Muscle of leg (tissue), 11 donors: Measurements from ENCODE around the gene COL25A1. TPM values are rescaled to one million over a fixed set of nuclear protein-coding genes. Genes with fewer than 3 reads are reported as not detected.

ENCODE experiments used
- DNase-seq: peaks from one replicate; pipeline ENCODE4 v3.0.0; 2013
- H3K27ac ChIP-seq: one replicate; pipeline ENCODE4 v1.5.1; 2013; ENCODE audit warnings: mild to moderate bottlenecking, low read length, control low read depth
- H3K27me3 ChIP-seq: one replicate; pipeline ENCODE4 v1.6.1; 2013; ENCODE audit warnings: low read length; ENCODE audit not compliant: control insufficient read depth, insufficient read depth
- H3K36me3 ChIP-seq: one replicate; pipeline ENCODE4 v1.6.1; 2013; ENCODE audit warnings: low read length; ENCODE audit not compliant: control insufficient read depth, insufficient read depth
- H3K4me1 ChIP-seq: one replicate; pipeline ENCODE4 v1.6.1; 2013; ENCODE audit warnings: low read length; ENCODE audit not compliant: control insufficient read depth, insufficient read depth
- H3K4me3 ChIP-seq: one replicate; pipeline ENCODE4 v1.5.1; 2013; ENCODE audit warnings: low read length, control low read depth
- H3K9me3 ChIP-seq: replicated peaks from 2 replicates; pipeline ENCODE4 v1.6.1; 2013; ENCODE audit warnings: low read depth, low read length; ENCODE audit not compliant: control insufficient read depth
- WGBS: methylation state at CpG from one replicate; pipeline ENCODE4 v1.1.5; 2013; ENCODE audit warnings: missing lambda C conversion rate; ENCODE audit not compliant: insufficient coverage; 5-methylcytosine and 5-hydroxymethylcytosine counted together
- polyA plus RNA-seq, 8 donors: library from polyadenylated mRNA; unstranded; fragments of 120-200 nt; gene quantifications; one replicate each; pipeline versions ENCODE4 v1.2.1 to v1.2.3, GENCODE V29; 2013; ENCODE audit warnings: inconsistent platforms in 1 of 8, low replicate concordance in 1 of 8; ENCODE audit not compliant: insufficient read length in 8 of 8, insufficient read depth in 1 of 8
- total RNA-seq: library from RNA; stranded (reverse); fragments of 120-200 nt; gene quantifications from one replicate; pipeline ENCODE4 v1.2.4, GENCODE V29; 2013

The COL25A1 gene
- total and polyA plus RNA-seq, 9 donors = 4.5 to 9.7 (median 5.6) TPM

DNA sequence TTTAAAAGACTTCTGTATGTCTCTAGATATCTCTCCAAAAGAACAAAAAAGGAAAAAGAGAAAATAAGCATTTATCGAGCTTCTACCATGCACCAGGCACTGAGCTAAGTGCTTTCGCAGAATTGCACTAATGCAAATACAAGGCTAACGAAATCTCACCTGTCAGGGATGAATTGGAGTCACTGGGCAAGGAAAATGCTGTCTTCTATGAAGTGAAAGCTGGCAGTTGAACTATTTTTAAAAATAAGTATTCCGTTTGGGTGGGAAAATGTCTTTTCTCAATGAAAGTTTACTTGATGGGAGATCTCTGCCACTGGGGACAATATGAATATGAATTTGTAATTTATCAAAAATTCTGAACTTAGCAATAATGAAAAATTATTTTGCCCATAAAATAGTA lies 47.6 kb downstream of the COL25A1 start:
- Histone ChIP-seq H3K4me1 (no peaks in the 10 kb centered on the region), H3K27ac (no peak overlapping the region), H3K27me3 (no peaks in the 10 kb centered on the region), H3K36me3 (no peaks in the 10 kb centered on the region), H3K4me3 (no peak overlapping the region), H3K9me3 (no peaks in the 10 kb centered on the region)
- peak; percentile 34 for DNase-seq
- 84% methylated on average over 2 of the region's 4 CpGs for WGBS

DNA sequence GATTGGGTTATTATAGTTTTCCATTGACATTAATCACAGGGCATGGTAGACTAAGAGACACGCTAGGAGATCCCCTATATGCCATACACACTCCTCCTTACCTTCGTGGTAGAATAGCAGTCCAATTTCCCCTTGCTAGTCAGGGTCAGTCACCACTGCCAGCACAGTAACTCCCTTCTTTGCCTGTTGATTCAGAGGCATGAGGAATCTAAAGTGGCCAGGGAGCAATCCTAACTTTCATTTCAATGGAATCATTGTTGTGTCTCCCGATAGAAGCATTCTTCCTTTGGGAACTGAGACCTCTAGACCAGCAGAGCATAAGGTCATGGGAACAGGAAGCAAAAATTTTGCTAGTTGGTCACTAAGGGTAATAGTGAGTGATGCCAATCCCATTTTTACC lies 51.1 kb downstream of the COL25A1 start:
- H3K9me3 ChIP-seq = no peaks in the 10 kb centered on the region
- H3K36me3 ChIP-seq = no peaks in the 10 kb centered on the region
- WGBS = 86% methylated on average over 1 of the region's 3 CpGs
- DNase-seq = no peak
- H3K4me1 ChIP-seq = no peaks in the 10 kb centered on the region
- no peaks in the 10 kb centered on the region for H3K27me3 ChIP-seq
- H3K27ac ChIP-seq = no peak overlapping the region
- H3K4me3 ChIP-seq = no peak overlapping the region

DNA sequence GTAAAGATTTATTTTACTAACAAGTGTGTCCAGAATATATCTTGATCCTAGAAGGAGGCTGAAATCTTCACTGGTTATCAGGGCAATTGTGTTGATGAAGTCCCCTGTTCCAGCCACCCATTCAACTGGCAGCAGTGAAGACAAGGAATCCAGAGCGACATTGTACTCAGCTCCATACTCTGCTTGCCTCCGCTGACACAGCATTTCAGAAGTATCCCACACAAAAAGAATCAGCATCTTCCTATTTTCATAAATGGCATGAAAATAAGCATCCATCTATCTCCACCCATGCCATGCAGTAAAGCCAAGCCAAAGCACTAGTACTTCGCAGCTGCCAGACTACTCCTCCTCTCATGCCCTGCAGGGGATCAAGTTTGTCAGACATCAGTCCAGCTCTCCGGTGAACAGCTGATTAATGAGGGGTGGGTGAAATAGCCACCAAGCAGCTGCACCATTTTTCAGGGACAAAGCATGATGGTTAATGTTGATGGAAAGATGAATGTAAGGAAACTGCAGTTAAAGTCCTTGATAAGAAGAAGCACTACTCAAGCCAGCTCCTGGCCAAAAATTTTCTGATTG lies 54.0 kb downstream of the COL25A1 start:
- Histone ChIP-seq H3K36me3 (no peaks in the 10 kb centered on the region), H3K9me3 (no peaks in the 10 kb centered on the region), H3K4me3 (no peak overlapping the region), H3K4me1 (no peaks in the 10 kb centered on the region), H3K27me3 (no peaks in the 10 kb centered on the region), H3K27ac (no peak overlapping the region)
- WGBS = 100% methylated on average over 2 of the region's 4 CpGs
- peak; percentile 29 for DNase-seq

DNA sequence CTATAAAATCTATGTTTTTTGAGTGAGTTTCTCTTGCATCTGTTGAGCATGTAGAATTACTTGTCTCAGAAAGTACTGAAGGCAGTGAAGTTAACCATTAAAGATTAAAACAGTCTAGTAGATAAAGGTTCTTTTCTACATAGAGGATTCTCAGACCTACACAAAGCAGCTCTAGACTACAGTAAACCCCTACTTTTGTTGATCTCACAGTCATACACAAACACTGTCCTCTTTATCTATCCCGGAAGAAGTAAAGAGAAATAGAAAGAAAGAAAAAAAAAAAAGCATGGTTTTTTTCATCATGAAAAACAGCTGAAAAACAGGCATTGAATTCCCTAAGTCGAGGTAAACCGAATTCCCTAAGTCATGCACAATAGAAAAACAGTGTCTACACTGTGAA lies 58.6 kb downstream of the COL25A1 start:
- Histone ChIP-seq H3K9me3 (no peaks in the 10 kb centered on the region), H3K4me3 (no peak overlapping the region), H3K27ac (no peak overlapping the region), H3K36me3 (no peaks in the 10 kb centered on the region), H3K27me3 (no peaks in the 10 kb centered on the region), H3K4me1 (no peaks in the 10 kb centered on the region)
- DNase-seq = no peak
- no CpG with 5 or more reads among the region's 3 CpGs for WGBS

DNA sequence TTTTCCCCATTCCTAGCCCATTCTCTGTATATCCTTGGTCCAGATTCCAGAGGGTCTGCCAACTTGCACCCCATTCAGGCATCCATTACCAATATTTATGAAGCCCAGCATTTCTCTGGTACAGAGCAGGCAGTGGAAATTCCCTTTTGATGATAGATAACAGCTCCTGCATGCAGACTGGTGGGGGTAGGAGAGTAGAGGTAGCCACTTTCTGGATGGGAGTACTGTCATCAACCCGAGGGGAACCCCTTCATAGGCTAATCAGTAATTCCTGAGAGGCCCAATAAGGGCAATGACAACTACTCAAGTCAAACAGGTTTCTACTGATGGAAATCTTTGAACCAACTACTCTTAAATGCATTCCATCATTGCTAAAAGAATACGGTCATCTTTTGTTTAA lies 63.7 kb downstream of the COL25A1 start:
- H3K27ac ChIP-seq = no peak overlapping the region
- no peaks in the 10 kb centered on the region for H3K27me3 ChIP-seq
- no peak overlapping the region for H3K4me3 ChIP-seq
- DNase-seq = no peak
- no peaks in the 10 kb centered on the region for H3K9me3 ChIP-seq
- no peaks in the 10 kb centered on the region for H3K4me1 ChIP-seq
- no peaks in the 10 kb centered on the region for H3K36me3 ChIP-seq
- WGBS = 100% methylated on average over 1 of the region's 2 CpGs

DNA sequence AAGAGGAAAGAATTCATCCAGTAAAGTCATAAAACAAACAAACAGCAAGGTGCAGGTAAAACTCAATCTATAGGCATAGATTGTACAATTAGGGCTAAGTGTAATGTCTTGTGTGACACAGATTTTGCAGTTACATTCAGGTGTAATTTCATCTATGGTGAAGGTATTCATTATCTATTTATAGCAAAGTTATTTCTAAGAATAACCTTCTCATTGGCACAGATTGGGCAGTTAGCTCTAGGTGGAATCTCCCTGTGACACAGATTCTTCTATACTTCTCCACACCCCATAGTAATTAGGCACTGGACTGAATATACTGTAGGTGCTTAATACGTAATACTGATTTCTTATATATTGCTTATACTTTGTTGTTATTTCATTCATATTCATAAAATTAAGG lies 66.8 kb downstream of the COL25A1 start:
- H3K27ac ChIP-seq = no peak overlapping the region
- no CpG with 5 or more reads among the region's 1 CpG for WGBS
- no peaks in the 10 kb centered on the region for H3K36me3 ChIP-seq
- H3K4me3 ChIP-seq = no peak overlapping the region
- no peak for DNase-seq
- H3K27me3 ChIP-seq = no peaks in the 10 kb centered on the region
- no peaks in the 10 kb centered on the region for H3K9me3 ChIP-seq
- no peaks in the 10 kb centered on the region for H3K4me1 ChIP-seq

DNA sequence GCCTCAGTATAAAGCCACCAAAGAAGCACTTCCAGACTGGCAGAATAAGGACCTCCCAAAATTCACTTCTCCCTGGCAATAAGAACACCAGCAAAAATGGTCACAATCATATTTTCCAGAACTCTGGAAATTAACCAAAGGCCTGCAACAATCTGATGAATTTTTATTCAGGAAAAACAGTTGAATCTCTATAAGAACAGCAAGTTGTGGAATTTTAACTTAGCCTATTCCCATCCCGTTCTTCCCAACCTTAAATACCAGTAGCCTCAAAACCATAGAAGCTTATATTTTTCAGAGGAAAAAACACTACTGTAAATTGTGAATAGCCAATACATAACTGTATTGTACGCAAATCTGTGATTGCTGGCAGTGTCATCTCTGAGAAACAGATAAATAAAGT lies 67.9 kb downstream of the COL25A1 start:
- no peaks in the 10 kb centered on the region for H3K4me1 ChIP-seq
- no peak overlapping the region for H3K27ac ChIP-seq
- no peaks in the 10 kb centered on the region for H3K9me3 ChIP-seq
- no peaks in the 10 kb centered on the region for H3K27me3 ChIP-seq
- DNase-seq = no peak
- H3K36me3 ChIP-seq = no peaks in the 10 kb centered on the region
- H3K4me3 ChIP-seq = no peak overlapping the region
- WGBS = no CpG with 5 or more reads among the region's 2 CpGs

DNA sequence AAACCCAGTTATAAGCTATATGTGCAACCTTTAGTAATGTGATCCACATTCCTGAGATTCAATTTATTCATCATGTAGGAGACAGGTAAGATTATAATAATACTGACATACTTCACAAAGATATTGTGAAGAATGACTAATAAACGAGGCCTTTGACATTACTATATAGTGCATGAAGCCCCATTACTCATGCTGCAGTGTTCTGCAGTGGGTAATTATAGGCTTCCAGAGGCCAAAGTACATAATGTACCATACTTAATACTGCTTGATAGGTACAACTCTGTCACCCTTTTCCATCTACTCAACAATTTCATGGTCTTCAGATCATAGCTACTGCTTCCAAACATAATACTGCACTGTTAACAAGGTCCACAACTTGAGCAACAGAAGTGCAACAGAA lies 68.9 kb downstream of the COL25A1 start:
- no CpG with 5 or more reads among the region's 1 CpG for WGBS
- H3K9me3 ChIP-seq = no peaks in the 10 kb centered on the region
- H3K27me3 ChIP-seq = no peaks in the 10 kb centered on the region
- no peak for DNase-seq
- H3K36me3 ChIP-seq = no peaks in the 10 kb centered on the region
- no peak overlapping the region for H3K27ac ChIP-seq
- no peak overlapping the region for H3K4me3 ChIP-seq
- no peaks in the 10 kb centered on the region for H3K4me1 ChIP-seq

DNA sequence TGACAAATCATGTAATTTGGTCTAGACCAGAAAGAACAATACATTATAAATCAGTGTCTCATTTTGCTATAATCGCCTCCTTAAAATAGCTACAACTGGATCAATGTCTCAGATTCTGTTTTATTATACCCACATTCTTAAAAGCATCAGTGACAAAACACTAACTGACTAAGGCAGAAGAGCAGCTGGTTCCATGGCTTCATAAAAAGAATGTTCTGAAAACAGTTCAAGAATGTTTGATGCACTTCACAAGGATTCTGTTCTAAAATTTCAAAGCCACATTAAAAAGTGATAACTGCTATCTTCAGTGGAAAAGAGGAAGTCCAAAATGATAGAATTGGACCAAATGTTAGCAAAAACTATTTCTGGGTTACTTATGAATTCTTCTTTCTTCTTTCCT lies 69.8 kb downstream of the COL25A1 start:
- Histone ChIP-seq H3K27me3 (no peaks in the 10 kb centered on the region), H3K4me1 (no peaks in the 10 kb centered on the region), H3K27ac (no peak overlapping the region), H3K4me3 (no peak overlapping the region), H3K9me3 (no peaks in the 10 kb centered on the region), H3K36me3 (no peaks in the 10 kb centered on the region)
- WGBS = no CpG with 5 or more reads among the region's 1 CpG
- no peak for DNase-seq

DNA sequence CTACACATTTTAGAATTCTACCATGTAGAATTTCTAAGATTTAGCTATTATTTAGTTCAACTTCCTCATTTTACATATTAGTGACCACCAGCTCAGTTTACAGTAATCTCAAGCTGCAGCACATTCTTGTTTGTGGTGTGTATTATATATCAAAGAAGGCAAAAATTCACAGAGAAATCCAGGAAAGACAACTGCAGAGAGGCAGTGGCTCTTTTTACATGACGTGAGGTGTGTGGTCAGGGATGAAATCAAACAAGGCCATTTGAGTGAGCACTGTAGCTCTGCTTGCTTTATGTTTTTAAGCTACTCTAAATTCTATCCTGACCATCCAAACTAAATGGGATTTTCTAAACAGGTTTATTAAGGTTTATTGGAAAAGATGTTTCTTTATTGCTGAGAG lies 71.1 kb downstream of the COL25A1 start:
- WGBS = no CpG with 5 or more reads among the region's 1 CpG
- no peaks in the 10 kb centered on the region for H3K4me1 ChIP-seq

DNA sequence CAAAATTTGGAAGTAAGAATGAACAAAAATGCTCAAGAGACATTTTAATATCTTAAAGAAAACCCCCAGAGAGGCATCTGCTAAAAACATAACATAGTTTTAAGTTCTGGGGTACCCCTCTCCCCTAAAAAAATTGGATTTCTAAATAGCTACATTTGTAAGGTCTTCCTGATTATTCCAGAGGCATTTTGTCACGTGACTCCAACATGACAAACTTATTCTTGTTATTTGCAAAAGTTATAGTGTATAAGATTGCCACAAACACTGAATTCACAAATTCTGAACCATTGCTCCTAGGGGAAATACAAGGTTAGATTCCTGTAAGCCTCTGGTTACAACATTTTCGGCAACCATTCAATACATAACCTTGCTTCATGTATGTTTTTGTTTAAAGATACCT lies 73.4 kb downstream of the COL25A1 start:
- no peak for DNase-seq
- WGBS = no CpG with 5 or more reads among the region's 2 CpGs
- Histone ChIP-seq H3K4me1 (no peaks in the 10 kb centered on the region), H3K36me3 (no peaks in the 10 kb centered on the region), H3K27ac (no peak overlapping the region), H3K4me3 (no peak overlapping the region), H3K27me3 (no peaks in the 10 kb centered on the region), H3K9me3 (no peaks in the 10 kb centered on the region)

More for the DNA sequence above, 71.1 kb downstream of the COL25A1 start:
- no peaks in the 10 kb centered on the region for H3K27me3 ChIP-seq
- H3K9me3 ChIP-seq = no peaks in the 10 kb centered on the region
- H3K36me3 ChIP-seq = no peaks in the 10 kb centered on the region
- no peak overlapping the region for H3K4me3 ChIP-seq
- no peak for DNase-seq
- H3K27ac ChIP-seq = no peak overlapping the region
